HepG2 (cell line): ENCODE data around the gene WAS. TPM values are rescaled to one million over a fixed set of nuclear protein-coding genes. Genes with fewer than 3 reads are reported as not detected.

Experiments
- ATAC-seq: fragments of 200-7000 bp; cut with Tn5 transposase; 3 replicates; pipeline ENCODE4 v1.9.1; 2020; ENCODE audit warnings: mild to moderate bottlenecking, moderate library complexity
- BruUV-seq: library from RNA; stranded (reverse); fragments of 400-500 nt; replicated peaks from 2 replicates; lab custom pipeline; 2021; lab: Mats Ljungman, UMichigan
- CTCF ChIA-PET: fragments of 300-600 bp; formaldehyde crosslinking; extraction: SDS; loops from one replicate; lab custom pipeline; 2021; ENCODE audit warnings: low total read pairs, inconsistent platforms, low intra/inter-chr PET ratio; lab: Yijun Ruan, JAX
- POLR2A ChIA-PET: fragments of 350-600 bp; sonication (Branson Sonifier 250); formaldehyde crosslinking; loops from one replicate; lab custom pipeline; 2020; ENCODE audit warnings: antibody characterized with exemption, inconsistent platforms; lab: Yijun Ruan, JAX
- DNase-seq: peaks from one replicate; pipeline ENCODE4 v3.0.0-alpha.2; 2015; ENCODE audit warnings: low spot score
- FAIRE-seq: peaks from 3 replicates; lab custom pipeline; 2011; peaks lifted over from hg19 to GRCh38; lab: Jason Lieb, UNC
- H2AFZ ChIP-seq: one replicate; pipeline ENCODE4 v1.6.1; 2011; ENCODE audit warnings: low read length, inconsistent platforms
- H3K27ac ChIP-seq: fragments of 300-600 bp; 3 replicates; pipeline ENCODE4 v1.8.0; 2011; ENCODE audit warnings: mixed run types, mild to moderate bottlenecking, mixed read lengths, low read length, inconsistent platforms; ENCODE audit not compliant: insufficient read depth; ENCODE audit errors: extremely low read length
- H3K27me3 ChIP-seq, 2 experiments: fragments of 200-600 bp in 1 of 2; 2 replicates in 1 of 2; 3 replicates in 1 of 2; pipeline versions ENCODE4 v1.6.0 to v1.8.0; 2011; ENCODE audit warnings: low read length in 2 of 2, mild to moderate bottlenecking in 2 of 2, moderate library complexity in 2 of 2, inconsistent platforms in 1 of 2; ENCODE audit not compliant: insufficient read depth in 2 of 2, control insufficient read depth in 1 of 2
- H3K36me3 ChIP-seq, 2 experiments: fragments of 200-600 bp in 1 of 2; replicated peaks in 1 of 2; 2 replicates in 1 of 2; 3 replicates in 1 of 2; pipeline versions ENCODE4 v1.5.1 to v1.8.0; 2011; ENCODE audit warnings: low read length in 2 of 2, inconsistent platforms in 1 of 2; ENCODE audit not compliant: insufficient read depth in 2 of 2, control insufficient read depth in 1 of 2
- H3K4me1 ChIP-seq: 2 replicates; pipeline ENCODE4 v1.5.1; 2012; ENCODE audit warnings: low read length, inconsistent platforms; ENCODE audit not compliant: insufficient read depth
- H3K4me2 ChIP-seq: 2 replicates; pipeline ENCODE4 v1.6.0; 2011; ENCODE audit warnings: low read depth, low read length, inconsistent platforms
- H3K4me3 ChIP-seq, 3 experiments: fragments of 200-600 bp in 1 of 3; sonication (generic), shearing (Covaris generic) in 1 of 3; replicated peaks in 1 of 3; 2 replicates each; pipeline ENCODE4 v1.5.1; 2011 to 2016; ENCODE audit warnings: low read length in 3 of 3, inconsistent platforms in 2 of 3, low read depth in 2 of 3, mild to moderate bottlenecking in 2 of 3, control low read depth in 1 of 3, mixed read lengths in 1 of 3; ENCODE audit not compliant: insufficient read depth in 1 of 3
- H3K79me2 ChIP-seq: one replicate; pipeline ENCODE4 v1.6.1; 2011; ENCODE audit warnings: low read length, inconsistent platforms; ENCODE audit not compliant: insufficient read depth
- H3K9ac ChIP-seq: 2 replicates; pipeline ENCODE4 v1.6.0; 2011; ENCODE audit warnings: mild to moderate bottlenecking, low read depth, low read length, inconsistent platforms; ENCODE audit not compliant: insufficient read depth
- H3K9me3 ChIP-seq: 2 replicates; pipeline ENCODE4 v1.5.1; 2012; ENCODE audit warnings: mild to moderate bottlenecking, low read length
- H4K20me1 ChIP-seq: 2 replicates; pipeline ENCODE4 v1.6.0; 2011; ENCODE audit warnings: inconsistent platforms, mild to moderate bottlenecking, low read length, moderate library complexity; ENCODE audit not compliant: insufficient read depth
- CENPT ChIP-seq: sonication (generic); formaldehyde crosslinking; IDR thresholded peaks from 2 replicates; pipeline ENCODE4 v1.8.0; 2022; ENCODE audit warnings: low read depth, mild to moderate bottlenecking, moderate library complexity, missing genetic modification reagents
- CREM ChIP-seq, 2 experiments: sonication (generic) in 1 of 2; formaldehyde crosslinking in 1 of 2; IDR thresholded peaks; 2 replicates each; pipeline versions ENCODE4 v1.4.0 to v1.6.1; 2016 to 2020; ENCODE audit warnings: antibody characterized with exemption in 1 of 2, mild to moderate bottlenecking in 1 of 2, missing genetic modification reagents in 1 of 2
- MBNL3 ChIP-seq: fragments of 250-450 bp; sonication (Bioruptor Pico); conservative IDR thresholded peaks from 2 replicates; pipeline ENCODE4 v1.8.0; 2022; ENCODE audit warnings: mild to moderate bottlenecking, inconsistent platforms
- MTA3 ChIP-seq: sonication (generic); formaldehyde crosslinking; IDR thresholded peaks from 2 replicates; pipeline ENCODE4 v1.4.0; 2020; ENCODE audit warnings: missing genetic modification reagents
- POLR2A ChIP-seq, 2 experiments: IDR thresholded peaks; 2 replicates each; pipeline ENCODE4 v1.6.1; 2011; ENCODE audit warnings: low read depth in 2 of 2, low read length in 2 of 2, mild to moderate bottlenecking in 1 of 2, moderate library complexity in 1 of 2; ENCODE audit not compliant: insufficient read depth in 1 of 2
- REXO4 ChIP-seq: sonication (generic); formaldehyde crosslinking; IDR thresholded peaks from 2 replicates; pipeline ENCODE4 v1.8.0; 2022; ENCODE audit warnings: missing genetic modification reagents, mild to moderate bottlenecking, borderline replicate concordance
- RORA ChIP-seq: sonication (generic); formaldehyde crosslinking; IDR thresholded peaks from 2 replicates; pipeline ENCODE4 v1.5.0; 2020; ENCODE audit warnings: mild to moderate bottlenecking, missing genetic modification reagents, moderate library complexity
- ZKSCAN8 ChIP-seq: IDR thresholded peaks from 2 replicates; pipeline ENCODE4 v1.6.1; 2016; ENCODE audit warnings: borderline replicate concordance, missing genetic modification reagents, missing compliant biosample characterization
- ZNF180 ChIP-seq: sonication (generic); formaldehyde crosslinking; IDR thresholded peaks from 2 replicates; pipeline ENCODE4 v1.4.0; 2020; ENCODE audit warnings: low read depth, missing genetic modification reagents, borderline replicate concordance
- ZNF282 ChIP-seq: fragments of 450-650 bp; IDR thresholded peaks from 2 replicates; pipeline ENCODE4 v1.6.1; 2018; ENCODE audit not compliant: partially characterized antibody
- ZNF558 ChIP-seq: sonication (generic); formaldehyde crosslinking; IDR thresholded peaks from 2 replicates; pipeline ENCODE4 v1.9.0; 2022; ENCODE audit warnings: mild to moderate bottlenecking, missing genetic modification reagents, borderline replicate concordance
- ZNF616 ChIP-seq: sonication (generic); formaldehyde crosslinking; IDR thresholded peaks from 2 replicates; pipeline ENCODE4 v1.5.0; 2020; ENCODE audit warnings: low read depth, mild to moderate bottlenecking, missing genetic modification reagents
- ZNF788 ChIP-seq: sonication (generic); formaldehyde crosslinking; IDR thresholded peaks from 2 replicates; pipeline ENCODE4 v1.5.0; 2020; ENCODE audit warnings: mild to moderate bottlenecking, missing genetic modification reagents, borderline replicate concordance
- WGBS: methylation state at CpG from one replicate; pipeline ENCODE4 v1.1.6; 2017; ENCODE audit warnings: low lambda C conversion rate; 5-methylcytosine and 5-hydroxymethylcytosine counted together
- in situ Hi-C: cut with HindIII; loops from 2 replicates; pipeline ENCODE4 v1.10.0; 2017; ENCODE audit warnings: low pct_unique_long_range_greater_than_20kb; ENCODE audit not compliant: extremely low pct_ligation_motif_present
- intact Hi-C: fragments of 100-400 bp; cut with micrococcal nuclease; formaldehyde crosslinking; loops from one replicate; pipeline ENCODE4 v1.10.0; 2022; ENCODE audit not compliant: unreplicated experiment
- polyA plus RNA-seq, 8 experiments: library from polyadenylated mRNA; depleted of rRNA in 3 of 8; stranded (reverse) in 7 of 8; unstranded in 1 of 8; fragments of >200 nt; fragmentation: Illumina TruSeq in 4 of 8; extraction: Trizol in 4 of 8; gene quantifications; 2 replicates each; pipeline versions ENCODE4 v1.2.1 to v1.2.3, GENCODE V29; 2011 to 2016; ENCODE audit warnings: low read depth in 4 of 8, missing spikeins in 1 of 8, mixed read lengths in 1 of 8; ENCODE audit not compliant: insufficient read depth in 1 of 8
- total RNA-seq, 5 experiments: library from RNA; depleted of rRNA; stranded (reverse); fragments of >200 nt; fragmentation: Illumina TruSeq; extraction: Trizol; gene quantifications; 2 replicates each; pipeline ENCODE4 v1.2.3, GENCODE V29; 2016; ENCODE audit warnings: low read depth in 1 of 5
- TF ChIP-seq, protein P1 (sequence below), 2 experiments: sonication (generic) in 1 of 2; formaldehyde crosslinking in 1 of 2; IDR thresholded peaks; 2 replicates each; pipeline versions ENCODE4 v1.4.0 to v1.6.1; 2018 to 2020; ENCODE audit warnings: missing genetic modification reagents in 2 of 2, borderline replicate concordance in 1 of 2, low read depth in 1 of 2, mild to moderate bottlenecking in 1 of 2, missing biosample characterization in 1 of 2
- TF ChIP-seq, protein P2 (sequence below): IDR thresholded peaks from 2 replicates; pipeline ENCODE4 v1.6.1; 2016; ENCODE audit warnings: missing biosample characterization, missing genetic modification reagents, low read depth
- TF ChIP-seq, protein P3 (sequence below): IDR thresholded peaks from 2 replicates; pipeline ENCODE4 v1.4.0; 2020; ENCODE audit warnings: mild to moderate bottlenecking, missing genetic modification reagents

The WAS gene
- total and polyA plus RNA-seq, 2 of the 13 experiments (the other 11 are each of a cell fraction or from before 2014, with no cell fraction given): 0.11 TPM; not detected in 1

DNA sequence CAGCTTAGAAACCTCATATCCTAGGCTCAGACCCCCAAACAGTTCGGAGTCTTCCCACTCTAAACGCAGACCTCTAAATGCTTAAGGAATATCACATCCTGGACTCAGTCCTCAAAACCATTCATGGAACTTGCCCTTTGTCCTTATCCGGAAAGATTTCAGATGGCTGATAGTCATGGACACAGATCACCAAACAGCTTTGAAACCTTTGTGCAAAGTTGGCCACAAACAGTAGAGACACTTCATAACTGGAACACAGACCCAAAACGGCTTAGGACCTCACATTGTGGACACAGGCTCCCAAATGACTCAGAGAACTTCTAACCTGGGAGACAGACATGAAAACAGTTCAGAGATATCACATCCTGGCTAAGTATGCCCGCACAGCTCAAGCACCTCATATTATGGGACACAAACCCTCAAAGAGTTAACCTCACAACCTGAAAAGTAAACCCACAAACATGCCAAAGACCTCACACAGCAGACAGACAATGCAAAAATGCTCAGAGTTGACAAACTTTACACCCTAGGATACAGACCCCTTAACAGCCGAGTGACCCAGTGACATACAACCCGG lies 28.4 kb downstream of the WAS start (continued):
- TF ChIP-seq ZNF788: no peak
- TF ChIP-seq, protein P1, sequence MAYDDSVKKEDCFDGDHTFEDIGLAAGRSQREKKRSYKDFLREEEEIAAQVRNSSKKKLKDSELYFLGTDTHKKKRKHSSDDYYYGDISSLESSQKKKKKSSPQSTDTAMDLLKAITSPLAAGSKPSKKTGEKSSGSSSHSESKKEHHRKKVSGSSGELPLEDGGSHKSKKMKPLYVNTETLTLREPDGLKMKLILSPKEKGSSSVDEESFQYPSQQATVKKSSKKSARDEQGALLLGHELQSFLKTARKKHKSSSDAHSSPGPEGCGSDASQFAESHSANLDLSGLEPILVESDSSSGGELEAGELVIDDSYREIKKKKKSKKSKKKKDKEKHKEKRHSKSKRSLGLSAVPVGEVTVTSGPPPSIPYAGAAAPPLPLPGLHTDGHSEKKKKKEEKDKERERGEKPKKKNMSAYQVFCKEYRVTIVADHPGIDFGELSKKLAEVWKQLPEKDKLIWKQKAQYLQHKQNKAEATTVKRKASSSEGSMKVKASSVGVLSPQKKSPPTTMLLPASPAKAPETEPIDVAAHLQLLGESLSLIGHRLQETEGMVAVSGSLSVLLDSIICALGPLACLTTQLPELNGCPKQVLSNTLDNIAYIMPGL (CRISPR knock-in tag; IDR thresholded peaks at IDR 0.05; ENCODE audit: borderline replicate concordance in 1 of 2, low read depth in 1 of 2): 0 out of 4 replicates have a peak, but pooled peaks of 1 of the 2 experiments have one; percentile 20
- no peak for TF ChIP-seq CREM (IDR thresholded peaks at IDR 0.05)
- no peak for TF ChIP-seq CREM (CRISPR knock-in tag; IDR thresholded peaks at IDR 0.05)
- TF ChIP-seq ZNF558 (CRISPR knock-in tag): no peak
- TF ChIP-seq, protein P2, sequence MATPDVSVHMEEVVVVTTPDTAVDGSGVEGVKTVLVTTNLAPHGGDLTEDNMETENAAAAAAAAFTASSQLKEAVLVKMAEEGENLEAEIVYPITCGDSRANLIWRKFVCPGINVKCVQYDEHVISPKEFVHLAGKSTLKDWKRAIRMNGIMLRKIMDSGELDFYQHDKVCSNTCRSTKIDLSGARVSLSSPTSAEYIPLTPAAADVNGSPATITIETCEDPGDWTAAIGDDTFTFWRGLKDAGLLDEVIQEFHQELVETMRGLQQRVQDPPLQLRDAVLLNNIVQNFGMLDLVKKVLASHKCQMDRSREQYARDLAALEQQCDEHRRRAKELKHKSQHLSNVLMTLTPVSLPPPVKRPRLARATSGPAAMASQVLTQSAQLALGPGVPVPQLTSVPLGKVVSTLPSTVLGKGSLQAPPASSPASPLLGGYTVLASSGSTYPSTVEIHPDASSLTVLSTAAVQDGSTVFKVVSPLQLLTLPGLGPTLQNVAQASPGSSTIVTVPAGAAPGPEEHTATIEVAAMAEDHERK: no peak
- no peak for TF ChIP-seq RORA
- TF ChIP-seq ZKSCAN8 (CRISPR knock-in tag): no peak
- TF ChIP-seq POLR2A (IDR thresholded peaks at IDR 0.05; ENCODE audit: insufficient read depth in 1 of 2, low read depth in 2 of 2, low read length in 2 of 2): peak in 1 of 2 experiments; percentile 46; a peak in 1 of 4 replicates

DNA sequence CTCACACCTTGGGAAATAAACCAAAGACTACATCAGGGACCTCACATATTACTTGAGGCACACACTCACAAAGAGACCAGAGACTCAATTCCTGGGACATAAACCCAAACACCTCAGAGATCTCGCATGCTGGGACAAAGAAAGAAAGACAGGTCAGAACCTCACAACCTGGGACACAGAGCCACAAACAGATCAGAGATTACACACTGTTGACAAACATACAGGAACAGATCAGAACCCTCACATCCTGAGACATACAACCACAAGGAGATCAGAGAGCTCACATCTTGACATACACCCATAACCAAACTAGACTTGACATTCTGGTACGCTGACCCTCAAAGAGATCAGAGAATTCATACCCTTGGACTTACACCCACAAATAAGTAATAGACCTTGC lies 30.2 kb downstream of the WAS start:
- H3K4me3 ChIP-seq: no peak overlapping the region
- H3K36me3 ChIP-seq: no peaks in the 10 kb centered on the region
- CTCF ChIA-PET: no interaction called here
- H3K4me2 ChIP-seq: peak overlapping the region; percentile 91
- FAIRE-seq (no peak), ATAC-seq (no peak), DNase-seq (no peak)
- H4K20me1 ChIP-seq: no peaks in the 10 kb centered on the region
- BruUV-seq: no TSS peak
- peak overlapping the region; percentile 91 for H3K9ac ChIP-seq
- POLR2A ChIA-PET: interaction anchor here (1.1 to 4.5 kb wide), 8 partner anchors 10 to 184 kb away, joined by 3 to 45 read pairs (median 12); partner anchors contain the start of genes HDAC6, PQBP1, SUV39H1 and TIMM17B
- in situ Hi-C loops (no loop called here), intact Hi-C loops (loop anchor here (1.0 kb wide), 1 partner anchor 23 kb away; no protein-coding TSS in a partner anchor)
- peaks cover 8% of the 10 kb centered on the region for H3K79me2 ChIP-seq
- no peaks in the 10 kb centered on the region; a peak in 1 of 5 replicates for H3K27me3 ChIP-seq
- WGBS: 57% methylated on average over 1 of the region's 2 CpGs
- peaks cover 76% of the 10 kb centered on the region for H3K4me1 ChIP-seq
- peak overlapping the region; percentile 100 for H3K27ac ChIP-seq
- H2AFZ ChIP-seq: no peak overlapping the region
- H3K9me3 ChIP-seq: no peaks in the 10 kb centered on the region
- TF ChIP-seq, protein P3, sequence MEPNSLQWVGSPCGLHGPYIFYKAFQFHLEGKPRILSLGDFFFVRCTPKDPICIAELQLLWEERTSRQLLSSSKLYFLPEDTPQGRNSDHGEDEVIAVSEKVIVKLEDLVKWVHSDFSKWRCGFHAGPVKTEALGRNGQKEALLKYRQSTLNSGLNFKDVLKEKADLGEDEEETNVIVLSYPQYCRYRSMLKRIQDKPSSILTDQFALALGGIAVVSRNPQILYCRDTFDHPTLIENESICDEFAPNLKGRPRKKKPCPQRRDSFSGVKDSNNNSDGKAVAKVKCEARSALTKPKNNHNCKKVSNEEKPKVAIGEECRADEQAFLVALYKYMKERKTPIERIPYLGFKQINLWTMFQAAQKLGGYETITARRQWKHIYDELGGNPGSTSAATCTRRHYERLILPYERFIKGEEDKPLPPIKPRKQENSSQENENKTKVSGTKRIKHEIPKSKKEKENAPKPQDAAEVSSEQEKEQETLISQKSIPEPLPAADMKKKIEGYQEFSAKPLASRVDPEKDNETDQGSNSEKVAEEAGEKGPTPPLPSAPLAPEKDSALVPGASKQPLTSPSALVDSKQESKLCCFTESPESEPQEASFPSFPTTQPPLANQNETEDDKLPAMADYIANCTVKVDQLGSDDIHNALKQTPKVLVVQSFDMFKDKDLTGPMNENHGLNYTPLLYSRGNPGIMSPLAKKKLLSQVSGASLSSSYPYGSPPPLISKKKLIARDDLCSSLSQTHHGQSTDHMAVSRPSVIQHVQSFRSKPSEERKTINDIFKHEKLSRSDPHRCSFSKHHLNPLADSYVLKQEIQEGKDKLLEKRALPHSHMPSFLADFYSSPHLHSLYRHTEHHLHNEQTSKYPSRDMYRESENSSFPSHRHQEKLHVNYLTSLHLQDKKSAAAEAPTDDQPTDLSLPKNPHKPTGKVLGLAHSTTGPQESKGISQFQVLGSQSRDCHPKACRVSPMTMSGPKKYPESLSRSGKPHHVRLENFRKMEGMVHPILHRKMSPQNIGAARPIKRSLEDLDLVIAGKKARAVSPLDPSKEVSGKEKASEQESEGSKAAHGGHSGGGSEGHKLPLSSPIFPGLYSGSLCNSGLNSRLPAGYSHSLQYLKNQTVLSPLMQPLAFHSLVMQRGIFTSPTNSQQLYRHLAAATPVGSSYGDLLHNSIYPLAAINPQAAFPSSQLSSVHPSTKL (CRISPR knock-in tag): no peak
- TF ChIP-seq CENPT (CRISPR knock-in tag) (no peak), ZNF180 (no peak), ZNF616 (CRISPR knock-in tag) (no peak), MTA3 (no peak), REXO4 (CRISPR knock-in tag) (no peak), ZNF282 (no peak), MBNL3 (CRISPR knock-in tag) (no peak)
